Stimulated activated CD4-positive, alpha-beta T cell treated with anti-CD3 and anti-CD28 coated beads, TNF-alpha, amount 100 ng/mL, for 24 hours (primary cell): ENCODE results near the gene SUPT20HL2.
"Not testable (repeated sequence)": the region's sequence is repeated elsewhere in the genome, so short reads cannot be mapped to it uniquely, and the experiment has no call there.

Experiments used
- DNase-seq, 3 experiments: peaks; one replicate each; pipeline ENCODE4 v3.0.0-alpha.2; 2020; ENCODE audit warnings: low read depth in 3 of 3

The SUPT20HL2 gene

GRCh38 chrX:24314019-24314635 lies at the start of gene SUPT20HL2:
Gene SUPT20HL2 (minus strand): TSS chrX:24314069. CDS start chrX:24313315, 754 bp downstream.
- no peak for DNase-seq

GRCh38 chrX:24362089-24362745 lies 48.3 kb upstream of the SUPT20HL2 start:
- DNase-seq, result not testable (repeated sequence)

- no peak for DNase-seq
These were observed 46.4 kb upstream of the SUPT20HL2 start, which contains the start of gene SUPT20HL1 for GRCh38 chrX:24360272-24360671. Gene SUPT20HL1 (plus strand): TSS chrX:24360639. CDS start chrX:24362761, 2,122 bp downstream.

GRCh38 chrX:24357106-24357505 lies 43.2 kb upstream of the SUPT20HL2 start:
- no peak for DNase-seq

GRCh38 chrX:24355095-24355494 lies 41.2 kb upstream of the SUPT20HL2 start:
- no peak for DNase-seq

- no peak for DNase-seq
These were observed 36.3 kb upstream of the SUPT20HL2 start for GRCh38 chrX:24350217-24350616.

- DNase-seq, result no peak
These were observed 34.0 kb upstream of the SUPT20HL2 start for GRCh38 chrX:24347881-24348280.

GRCh38 chrX:24343719-24344118 lies 29.9 kb upstream of the SUPT20HL2 start:
- DNase-seq, result no peak

GRCh38 chrX:24341795-24342194 lies 27.9 kb upstream of the SUPT20HL2 start:
- no peak for DNase-seq

GRCh38 chrX:24340501-24340900 lies 26.6 kb upstream of the SUPT20HL2 start:
- DNase-seq, result no peak

GRCh38 chrX:24339911-24340310 lies 26.0 kb upstream of the SUPT20HL2 start:
- DNase-seq, result no peak

GRCh38 chrX:24335871-24336270 lies 22.0 kb upstream of the SUPT20HL2 start:
- no peak for DNase-seq

- DNase-seq, result no peak
These were observed 20.6 kb upstream of the SUPT20HL2 start for GRCh38 chrX:24334461-24334860.

- no peak for DNase-seq
These were observed 19.5 kb upstream of the SUPT20HL2 start for GRCh38 chrX:24333371-24333770.

GRCh38 chrX:24332878-24333277 lies 19.0 kb upstream of the SUPT20HL2 start:
- DNase-seq, result no peak

- no peak for DNase-seq
These were observed 11.4 kb upstream of the SUPT20HL2 start for GRCh38 chrX:24325231-24325630.

GRCh38 chrX:24321741-24322395 lies 8.0 kb upstream of the SUPT20HL2 start:
- no peak for DNase-seq

GRCh38 chrX:24317567-24317966 lies 3.7 kb upstream of the SUPT20HL2 start:
- no peak for DNase-seq

- DNase-seq, result no peak
These were observed 2.2 kb upstream of the SUPT20HL2 start for GRCh38 chrX:24316111-24316510.

- not testable (repeated sequence) for DNase-seq
These were observed 1.6 kb downstream of the SUPT20HL2 start for GRCh38 chrX:24312249-24312607.

- DNase-seq, result not testable (repeated sequence)
These were observed 2.2 kb downstream of the SUPT20HL2 start for GRCh38 chrX:24311507-24312248.

- DNase-seq, result not testable (repeated sequence)
These were observed 3.0 kb downstream of the SUPT20HL2 start for GRCh38 chrX:24310916-24311315.
